HepG2 (cell line): ENCODE data around the gene NRN1L. TPM values are rescaled to one million over a fixed set of nuclear protein-coding genes. Genes with fewer than 3 reads are reported as not detected.

Source experiments
- ARNT ChIP-seq: fragments of 450-650 bp; IDR thresholded peaks from 2 replicates; pipeline ENCODE4 v1.6.1; 2017
- CAMTA2 ChIP-seq: sonication (generic); formaldehyde crosslinking; IDR thresholded peaks from 2 replicates; pipeline ENCODE4 v1.4.0; 2020; ENCODE audit warnings: mild to moderate bottlenecking, missing genetic modification reagents, borderline replicate concordance
- HNF1A ChIP-seq, 2 experiments: sonication (generic) in 1 of 2; formaldehyde crosslinking in 1 of 2; IDR thresholded peaks; 2 replicates each; pipeline versions ENCODE4 v1.4.0 to v1.6.1; 2016 to 2020; ENCODE audit warnings: borderline replicate concordance in 1 of 2, low read depth in 1 of 2, mild to moderate bottlenecking in 1 of 2, missing genetic modification reagents in 1 of 2
- IRX3 ChIP-seq: sonication (generic); formaldehyde crosslinking; IDR thresholded peaks from 2 replicates; pipeline ENCODE4 v1.8.1; 2023; ENCODE audit warnings: mild to moderate bottlenecking, low read depth, missing genetic modification reagents, borderline replicate concordance
- MEIS1 ChIP-seq: sonication (generic); formaldehyde crosslinking; IDR thresholded peaks from 2 replicates; pipeline ENCODE4 v1.9.0; 2021; ENCODE audit warnings: mild to moderate bottlenecking, missing genetic modification reagents, moderate library complexity, borderline replicate concordance
- MLLT10 ChIP-seq: sonication (generic); formaldehyde crosslinking; IDR thresholded peaks from 2 replicates; pipeline ENCODE4 v1.4.0; 2020; ENCODE audit warnings: missing genetic modification reagents
- MNT ChIP-seq: fragments of 450-650 bp; IDR thresholded peaks from 2 replicates; pipeline ENCODE4 v1.6.1; 2016
- MXD3 ChIP-seq: IDR thresholded peaks from 2 replicates; pipeline ENCODE4 v1.6.1; 2016; ENCODE audit warnings: mild to moderate bottlenecking, missing biosample characterization, missing genetic modification reagents
- PATZ1 ChIP-seq: sonication (generic); formaldehyde crosslinking; IDR thresholded peaks from 2 replicates; pipeline ENCODE4 v1.4.0; 2020; ENCODE audit warnings: missing genetic modification reagents
- PCBP2 ChIP-seq: fragments of 200-400 bp; formaldehyde crosslinking; optimal IDR thresholded peaks from 2 replicates; pipeline ENCODE3; 2018; ENCODE audit warnings: low read length, low read depth; ENCODE audit not compliant: poor library complexity, severe bottlenecking
- TARDBP ChIP-seq: sonication (generic); formaldehyde crosslinking; IDR thresholded peaks from 2 replicates; pipeline ENCODE4 v1.8.0; 2022; ENCODE audit warnings: mild to moderate bottlenecking, missing genetic modification reagents
- TFDP2 ChIP-seq: sonication (generic); formaldehyde crosslinking; IDR thresholded peaks from 2 replicates; pipeline ENCODE4 v1.4.0; 2020; ENCODE audit warnings: missing genetic modification reagents
- ZFP36 ChIP-seq: fragments of 150-350 bp; IDR thresholded peaks from 2 replicates; pipeline ENCODE4 v1.6.1; 2018; ENCODE audit warnings: borderline replicate concordance, low read length, low read depth; ENCODE audit not compliant: partially characterized antibody
- ZNF205 ChIP-seq: IDR thresholded peaks from 2 replicates; pipeline ENCODE4 v1.6.1; 2018; ENCODE audit warnings: missing biosample characterization, missing genetic modification reagents
- ZNF740 ChIP-seq: sonication (generic); formaldehyde crosslinking; IDR thresholded peaks from 2 replicates; pipeline ENCODE4 v1.4.0; 2020; ENCODE audit warnings: missing genetic modification reagents
- ZNF784 ChIP-seq: sonication (generic); formaldehyde crosslinking; IDR thresholded peaks from 2 replicates; pipeline ENCODE4 v1.5.1; 2020; ENCODE audit warnings: missing genetic modification reagents, mild to moderate bottlenecking, borderline replicate concordance
- polyA plus RNA-seq, 8 experiments: library from polyadenylated mRNA; depleted of rRNA in 3 of 8; stranded (reverse) in 7 of 8; unstranded in 1 of 8; fragments of >200 nt; fragmentation: Illumina TruSeq in 4 of 8; extraction: Trizol in 4 of 8; gene quantifications; 2 replicates each; pipeline versions ENCODE4 v1.2.1 to v1.2.3, GENCODE V29; 2011 to 2016; ENCODE audit warnings: low read depth in 4 of 8, missing spikeins in 1 of 8, mixed read lengths in 1 of 8; ENCODE audit not compliant: insufficient read depth in 1 of 8
- total RNA-seq, 5 experiments: library from RNA; depleted of rRNA; stranded (reverse); fragments of >200 nt; fragmentation: Illumina TruSeq; extraction: Trizol; gene quantifications; 2 replicates each; pipeline ENCODE4 v1.2.3, GENCODE V29; 2016; ENCODE audit warnings: low read depth in 1 of 5

Gene NRN1L
- total and polyA plus RNA-seq, 2 of the 13 experiments (the other 11 are each of a cell fraction or from before 2014, with no cell fraction given): 0.53 to 1.2 TPM

GRCh38 chr16:67883872-67884261, 818 bp upstream of the NRN1L start (continued):
- TF ChIP-seq PATZ1 (CRISPR knock-in tag) (peak; percentile 58; the same call in 1 of the 2 replicates), MXD3 (CRISPR knock-in tag) (no peak; the same call in 1 of the 2 replicates), ZNF740 (CRISPR knock-in tag) (peak; percentile 99), TARDBP (CRISPR knock-in tag) (peak; percentile 43; the same call in 1 of the 2 replicates), IRX3 (0 out of 2 replicates have a peak, but pooled peaks have one; percentile 31), ZNF205 (CRISPR knock-in tag) (no peak), TFDP2 (CRISPR knock-in tag) (0 out of 2 replicates have a peak, but pooled peaks have one; percentile 42), CAMTA2 (CRISPR knock-in tag) (no peak), ARNT (no peak), PCBP2 (no peak), HNF1A (IDR thresholded peaks at IDR 0.05; ENCODE audit: low read depth) (no peak), HNF1A (CRISPR knock-in tag; IDR thresholded peaks at IDR 0.05; ENCODE audit: borderline replicate concordance) (0 out of 2 replicates have a peak, but pooled peaks have one; percentile 25), ZNF784 (CRISPR knock-in tag) (no peak), MLLT10 (CRISPR knock-in tag) (no peak), ZFP36 (no peak), MNT (peak; percentile 28; the same call in 1 of the 2 replicates), MEIS1 (CRISPR knock-in tag) (0 out of 2 replicates have a peak, but pooled peaks have one; percentile 40)
